ENCODE measurements around the gene SVEP1.

The SVEP1 gene

DNA sequence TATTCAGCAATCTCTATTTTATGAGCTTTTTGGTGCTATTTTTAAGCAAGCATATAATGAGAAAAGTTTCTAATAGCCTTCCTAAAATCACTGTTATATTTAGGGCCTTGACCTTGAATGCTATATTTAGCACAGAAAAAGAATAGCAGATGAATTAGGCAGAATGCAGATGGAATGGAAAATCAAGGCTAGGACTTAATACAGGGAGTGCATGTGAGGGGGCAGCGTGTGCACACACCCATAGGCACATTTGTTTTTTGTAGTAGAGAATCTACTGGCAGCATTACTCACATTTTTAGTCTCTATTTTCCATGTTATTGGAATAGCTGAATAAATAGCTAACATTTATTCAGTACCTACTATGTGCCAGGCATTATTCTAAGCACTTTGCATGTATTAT is 79.9 kb downstream of the SVEP1 start:
- TF ChIP-seq, protein P1, sequence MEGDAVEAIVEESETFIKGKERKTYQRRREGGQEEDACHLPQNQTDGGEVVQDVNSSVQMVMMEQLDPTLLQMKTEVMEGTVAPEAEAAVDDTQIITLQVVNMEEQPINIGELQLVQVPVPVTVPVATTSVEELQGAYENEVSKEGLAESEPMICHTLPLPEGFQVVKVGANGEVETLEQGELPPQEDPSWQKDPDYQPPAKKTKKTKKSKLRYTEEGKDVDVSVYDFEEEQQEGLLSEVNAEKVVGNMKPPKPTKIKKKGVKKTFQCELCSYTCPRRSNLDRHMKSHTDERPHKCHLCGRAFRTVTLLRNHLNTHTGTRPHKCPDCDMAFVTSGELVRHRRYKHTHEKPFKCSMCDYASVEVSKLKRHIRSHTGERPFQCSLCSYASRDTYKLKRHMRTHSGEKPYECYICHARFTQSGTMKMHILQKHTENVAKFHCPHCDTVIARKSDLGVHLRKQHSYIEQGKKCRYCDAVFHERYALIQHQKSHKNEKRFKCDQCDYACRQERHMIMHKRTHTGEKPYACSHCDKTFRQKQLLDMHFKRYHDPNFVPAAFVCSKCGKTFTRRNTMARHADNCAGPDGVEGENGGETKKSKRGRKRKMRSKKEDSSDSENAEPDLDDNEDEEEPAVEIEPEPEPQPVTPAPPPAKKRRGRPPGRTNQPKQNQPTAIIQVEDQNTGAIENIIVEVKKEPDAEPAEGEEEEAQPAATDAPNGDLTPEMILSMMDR (conservative IDR thresholded peaks at IDR 0.05): no peak
- TF ChIP-seq ZFX (IDR thresholded peaks at IDR 0.05): no peak
- no peak overlapping the region for H3K27ac ChIP-seq

DNA sequence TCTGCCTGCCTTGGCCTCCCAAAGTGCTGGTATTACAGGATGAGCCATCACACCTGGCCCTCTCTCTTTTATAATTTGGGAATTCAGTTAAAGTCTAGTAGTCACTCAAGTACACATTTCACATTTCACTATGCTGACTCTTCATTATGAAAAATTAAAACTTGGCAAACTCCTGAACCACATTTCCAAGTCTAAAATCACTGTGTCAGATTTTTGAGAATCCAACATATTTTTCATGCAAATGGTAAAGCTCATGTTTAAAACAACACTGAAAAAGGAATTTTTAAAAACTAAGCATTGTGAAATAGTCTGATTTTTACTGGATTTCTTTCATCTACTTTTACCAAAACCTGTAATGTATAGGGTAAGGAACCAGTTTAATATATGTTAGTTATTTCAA is 92.3 kb downstream of the SVEP1 start:
- TF ChIP-seq, protein P1 (conservative IDR thresholded peaks at IDR 0.05): no peak
- no peak for TF ChIP-seq ZFX (IDR thresholded peaks at IDR 0.05)

GRCh38 chr9:110486218-110486617 is 93.3 kb downstream of the SVEP1 start:
- no peak for TF ChIP-seq ZFX (IDR thresholded peaks at IDR 0.05)
- no peak overlapping the region for H3K27ac ChIP-seq

More for the DNA sequence above, 92.3 kb downstream of the SVEP1 start:
- H3K27ac ChIP-seq: no peak overlapping the region

GRCh38 chr9:110479481-110479880 is 100.1 kb downstream of the SVEP1 start:
- H3K27ac ChIP-seq: no peak overlapping the region
- no peak for TF ChIP-seq ZFX (IDR thresholded peaks at IDR 0.05)
- TF ChIP-seq, protein P1 (conservative IDR thresholded peaks at IDR 0.05): no peak

DNA sequence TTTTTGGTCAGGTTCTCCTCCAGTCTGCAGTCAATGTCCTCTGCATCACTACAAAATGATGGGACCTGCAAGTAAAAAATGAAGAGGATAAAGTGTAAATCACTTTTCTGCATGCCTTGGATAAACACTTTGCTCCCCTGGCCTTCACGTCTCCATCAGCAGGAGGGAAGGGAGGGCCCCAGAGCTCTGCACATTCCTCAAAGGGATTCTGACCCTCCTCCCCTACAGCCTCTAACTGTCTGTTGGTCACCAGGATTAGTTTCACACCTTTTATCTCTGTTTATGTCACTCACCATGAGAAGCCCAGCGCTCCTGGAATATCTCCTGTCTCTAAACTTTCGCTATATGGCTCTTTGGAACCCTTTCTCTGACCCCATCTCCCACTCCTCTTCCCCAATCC is 103.3 kb downstream of the SVEP1 start:
- TF ChIP-seq, protein P1 (conservative IDR thresholded peaks at IDR 0.05): no peak
- no peak for TF ChIP-seq ZFX (IDR thresholded peaks at IDR 0.05)
- no peak overlapping the region for H3K27ac ChIP-seq

- no peak for TF ChIP-seq ZFX (IDR thresholded peaks at IDR 0.05)
- TF ChIP-seq, protein P1 (conservative IDR thresholded peaks at IDR 0.05): no peak
Observed at GRCh38 chr9:110472111-110472510, 107.4 kb downstream of the SVEP1 start.

DNA sequence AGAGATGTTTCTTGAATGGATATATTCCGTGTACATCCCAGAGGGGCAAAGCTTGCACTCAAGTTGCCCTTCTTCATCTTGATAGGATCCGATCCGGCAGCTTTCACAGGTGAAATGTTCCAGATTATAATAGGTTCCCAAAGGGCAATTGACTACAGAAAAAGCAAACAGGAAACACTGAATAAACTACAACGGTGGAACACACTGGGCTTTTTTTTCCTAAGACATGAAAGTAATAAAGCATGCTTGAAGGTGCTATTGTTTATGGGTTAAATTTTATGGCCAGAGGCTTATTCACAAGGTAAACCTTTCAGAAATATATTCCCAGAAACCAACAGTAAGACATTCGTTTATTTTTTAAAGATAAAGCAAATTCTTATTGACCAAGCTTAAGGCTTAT is 110.6 kb downstream of the SVEP1 start:
- no peak overlapping the region for H3K27ac ChIP-seq
- no peak for TF ChIP-seq ZFX (IDR thresholded peaks at IDR 0.05)
- TF ChIP-seq, protein P1 (conservative IDR thresholded peaks at IDR 0.05): no peak

More at GRCh38 chr9:110472111-110472510, 107.4 kb downstream of the SVEP1 start:
- no peak overlapping the region for H3K27ac ChIP-seq

DNA sequence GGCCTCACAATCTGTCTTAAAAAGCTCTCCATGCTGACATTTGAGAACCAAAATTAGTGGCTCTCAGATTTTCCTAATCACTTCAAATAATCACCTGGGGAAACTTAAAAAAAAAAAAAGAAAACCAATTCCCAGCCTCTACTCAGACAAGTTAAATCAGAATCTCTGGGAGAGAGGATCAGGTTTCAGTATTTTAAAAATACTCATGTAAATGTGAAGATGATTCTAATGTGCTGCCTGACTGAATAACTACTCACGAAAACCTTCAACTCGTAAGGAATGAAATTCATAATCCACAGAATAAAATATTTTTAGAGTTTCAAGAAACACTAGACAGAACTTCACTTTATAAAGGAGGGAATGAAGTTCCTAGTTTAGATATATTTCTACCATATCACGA is 114.4 kb downstream of the SVEP1 start:
- no peak for TF ChIP-seq ZFX (IDR thresholded peaks at IDR 0.05)
- TF ChIP-seq, protein P1 (conservative IDR thresholded peaks at IDR 0.05): no peak

More for the DNA sequence above, 114.4 kb downstream of the SVEP1 start:
- no peak overlapping the region for H3K27ac ChIP-seq
